GM12891 (cell line): Measurements from ENCODE around the gene DEPP1.

Experiments
- PAX5 ChIP-seq: IDR thresholded peaks from 2 replicates; pipeline ENCODE4 v1.6.1; 2011; ENCODE audit warnings: low read length, moderate library complexity, mild to moderate bottlenecking; ENCODE audit not compliant: insufficient read depth, severe bottlenecking
- POLR2A ChIP-seq: IDR thresholded peaks from 2 replicates; pipeline ENCODE4 v1.6.1; 2011; ENCODE audit warnings: low read depth, low read length, control low read depth
- POLR2AphosphoS5 ChIP-seq: IDR thresholded peaks from 2 replicates; pipeline ENCODE4 v1.6.1; 2011; ENCODE audit warnings: low read depth, low read length, control low read depth
- POU2F2 ChIP-seq: IDR thresholded peaks from 2 replicates; pipeline ENCODE4 v1.6.1; 2011; ENCODE audit warnings: low read depth, mild to moderate bottlenecking, control low read depth, low read length, moderate library complexity
- TAF1 ChIP-seq: IDR thresholded peaks from 2 replicates; pipeline ENCODE4 v1.6.1; 2011; ENCODE audit warnings: low read depth, low read length, control low read depth

DNA sequence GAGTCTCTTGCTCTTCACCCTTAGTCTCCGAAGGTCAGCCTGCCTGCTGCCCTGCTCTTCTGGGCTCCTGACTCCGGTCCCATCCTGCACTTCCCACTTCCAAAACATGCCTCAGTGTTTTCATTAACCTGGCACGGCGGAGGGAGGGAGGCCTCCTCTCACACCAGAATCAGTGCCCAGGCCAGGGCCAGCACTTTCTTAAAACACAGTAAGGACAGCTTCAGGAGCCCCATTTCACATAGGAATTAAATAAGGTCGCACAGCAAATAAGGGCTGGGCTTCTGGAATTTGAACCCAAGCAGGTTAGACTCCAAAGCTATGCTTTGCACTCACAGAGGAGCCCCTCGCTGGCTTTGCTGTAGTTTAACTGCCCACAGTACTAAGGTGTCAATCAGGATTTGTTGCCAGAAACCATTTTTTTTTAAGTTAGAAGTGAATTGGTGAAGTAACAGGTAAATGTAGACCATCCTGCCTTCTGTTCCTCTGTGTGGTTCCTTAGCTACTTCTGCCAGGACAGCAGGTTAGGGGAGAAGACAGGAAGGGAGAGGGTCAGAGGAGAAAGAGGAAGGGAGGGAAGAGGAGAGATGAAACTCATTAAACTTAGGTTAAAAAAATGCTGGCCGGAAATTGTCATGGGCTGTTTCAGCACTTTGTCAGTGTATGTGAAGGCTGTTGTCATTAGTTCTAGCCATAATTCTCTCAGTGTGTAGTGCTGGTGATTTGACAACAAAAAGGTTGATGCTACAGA, 18.0 kb downstream of the DEPP1 start:
- no peak for TF ChIP-seq POLR2AphosphoS5
- no peak for TF ChIP-seq POLR2A
- no peak for TF ChIP-seq TAF1
- no peak for TF ChIP-seq PAX5
- TF ChIP-seq POU2F2, result no peak
